HG03039 (cell line): ENCODE data around the gene UBE2I.

ENCODE experiments used
- ATAC-seq: cut with Tn5 transposase; IDR thresholded peaks from one replicate; pipeline ENCODE4 v1.9.1; 2021; ENCODE audit warnings: mild to moderate bottlenecking, moderate library complexity; ENCODE audit not compliant: unreplicated experiment

UBE2I gene

DNA sequence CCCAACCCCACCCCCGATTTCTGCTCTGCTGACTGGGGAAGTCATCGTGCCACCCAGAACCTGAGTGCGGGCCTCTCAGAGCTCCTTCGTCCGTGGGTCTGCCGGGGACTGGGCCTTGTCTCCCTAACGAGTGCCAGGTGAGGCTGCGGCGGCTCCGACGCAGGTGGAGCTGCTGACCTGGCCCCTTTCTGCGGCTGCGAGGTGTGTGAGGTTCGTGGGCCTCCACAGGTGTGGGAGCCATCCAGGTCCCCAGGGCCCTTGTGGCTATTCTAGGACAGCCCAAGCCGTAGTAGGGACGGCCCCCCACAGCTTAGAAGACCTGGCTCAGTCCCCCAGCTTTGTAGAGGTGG, 3.0 kb downstream of the UBE2I start:
- ATAC-seq: no peak

DNA sequence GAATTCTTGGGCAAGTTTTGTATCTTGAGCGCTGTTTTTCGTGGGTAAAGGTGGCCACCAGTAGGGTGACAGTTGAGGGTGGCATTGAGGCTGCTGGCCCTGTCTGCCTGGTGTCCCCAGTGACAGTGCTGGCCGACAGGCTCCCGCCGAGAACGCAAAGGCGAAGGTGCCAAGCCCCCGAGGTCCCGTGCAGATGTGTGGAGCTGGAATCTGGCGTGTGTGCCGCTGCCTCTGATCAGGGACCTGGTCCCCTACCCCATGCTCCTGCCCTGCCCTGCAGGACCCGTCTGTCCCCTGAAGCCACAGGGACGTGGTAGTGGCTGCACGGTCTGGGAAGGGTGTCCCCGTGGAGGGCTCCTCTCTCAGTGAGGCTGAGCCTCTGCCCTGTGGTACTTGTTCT, 3.5 kb downstream of the UBE2I start:
- no peak for ATAC-seq

DNA sequence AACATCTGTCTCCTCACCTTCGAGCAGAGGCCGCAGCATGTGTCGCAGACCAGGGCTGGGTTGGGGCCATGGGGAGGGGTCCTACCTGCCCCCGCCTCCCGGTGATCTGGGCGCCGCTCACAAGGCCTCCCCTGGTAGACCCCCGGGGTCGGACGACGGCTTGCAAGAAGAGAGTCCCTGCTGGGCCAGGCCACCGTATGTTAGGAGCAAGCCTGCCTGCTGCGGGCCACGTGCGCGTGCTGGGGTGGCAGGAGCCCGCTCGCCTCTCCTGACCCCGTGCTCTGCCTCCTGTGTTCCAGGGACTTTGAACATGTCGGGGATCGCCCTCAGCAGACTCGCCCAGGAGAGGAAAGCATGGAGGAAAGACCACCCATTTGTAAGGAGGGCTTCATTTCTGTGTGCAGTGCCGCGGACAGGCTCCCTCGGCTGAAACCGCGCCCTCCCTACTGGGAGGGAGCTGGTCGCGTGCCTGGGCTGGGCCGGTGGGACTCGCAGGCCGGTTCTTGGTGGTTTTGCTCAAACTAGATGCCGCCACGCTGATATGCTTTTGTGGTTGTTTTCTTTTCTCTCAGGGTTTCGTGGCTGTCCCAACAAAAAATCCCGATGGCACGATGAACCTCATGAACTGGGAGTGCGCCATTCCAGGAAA, 4.4 kb downstream of the UBE2I start:
- no peak for ATAC-seq

DNA sequence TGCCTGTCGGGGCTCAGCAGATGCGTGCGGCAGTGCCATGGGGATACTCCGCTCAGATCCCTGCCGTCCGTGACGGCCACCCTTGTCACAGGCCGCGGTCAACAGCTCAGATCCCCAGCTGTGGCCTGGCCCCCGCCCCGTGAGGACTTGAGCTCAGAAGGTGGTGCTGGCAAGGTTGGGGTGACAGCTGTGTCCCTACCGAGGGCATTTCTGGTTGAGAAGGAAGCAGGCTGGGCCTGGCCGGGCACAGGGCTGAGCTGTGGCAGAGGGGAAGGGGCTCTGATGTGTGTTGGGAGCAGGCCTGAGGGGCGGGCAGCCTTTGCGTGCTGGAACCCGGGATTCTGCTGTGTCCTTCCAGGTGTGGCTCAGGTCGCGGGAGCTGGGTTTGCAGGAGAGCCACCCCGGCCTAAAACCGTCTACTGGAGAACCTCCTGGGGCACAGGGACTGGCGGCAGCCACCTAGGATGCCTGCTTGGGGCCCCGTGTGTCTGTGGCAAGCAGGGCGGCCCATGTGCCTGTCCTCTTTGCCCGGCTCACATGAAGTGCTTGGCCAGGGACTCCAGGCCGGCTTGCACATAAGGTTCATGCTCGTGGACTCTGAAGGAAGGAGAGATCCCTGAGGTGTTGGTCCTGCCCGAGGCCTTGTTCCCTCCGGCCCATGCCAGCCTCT, 5.1 kb downstream of the UBE2I start:
- ATAC-seq: no peak

DNA sequence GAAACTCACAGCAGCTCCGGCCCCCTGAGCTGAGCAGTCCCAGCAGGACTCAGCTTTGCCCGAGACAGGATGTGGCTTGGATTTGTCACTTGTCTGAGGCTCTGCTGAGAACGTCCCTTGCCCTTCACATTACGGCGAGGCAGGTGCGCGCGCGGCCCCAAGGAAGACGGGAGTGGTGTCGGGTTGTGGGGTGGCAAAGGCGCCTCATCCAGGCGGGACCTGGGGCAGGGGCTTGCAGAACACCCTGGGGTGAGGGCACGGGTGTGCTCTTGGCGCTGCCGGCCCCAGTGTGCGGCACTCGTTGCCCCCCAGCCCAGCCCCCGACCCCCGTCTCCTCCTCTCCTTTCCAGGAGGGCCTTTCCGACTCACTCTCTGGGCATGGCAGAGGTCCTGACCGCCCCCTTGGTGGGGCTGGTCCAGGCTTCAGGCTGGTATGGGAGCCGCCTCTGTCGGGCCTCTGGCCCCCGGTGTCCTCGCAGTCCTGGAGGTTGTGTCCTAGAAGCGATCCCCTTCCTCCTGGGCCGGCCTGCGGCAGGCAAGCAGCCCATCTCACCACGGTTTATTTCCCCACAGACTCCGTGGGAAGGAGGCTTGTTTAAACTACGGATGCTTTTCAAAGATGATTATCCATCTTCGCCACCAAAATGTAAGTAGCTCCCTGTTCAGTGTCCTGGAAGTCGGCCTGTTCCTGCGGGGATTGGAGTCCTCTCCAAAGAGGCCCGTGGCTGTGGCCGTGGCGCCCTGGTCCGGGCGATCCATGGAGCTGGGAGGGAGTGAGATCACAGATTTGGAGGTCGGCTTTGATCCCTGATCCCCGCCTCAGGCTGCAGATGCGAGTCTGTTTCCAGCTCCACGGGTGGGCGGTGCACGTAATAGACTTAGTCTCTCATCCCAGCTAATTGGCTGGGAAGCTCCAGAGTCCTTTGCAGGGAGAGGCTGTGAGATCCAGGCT, 5.9 kb downstream of the UBE2I start:
- ATAC-seq: no peak

DNA sequence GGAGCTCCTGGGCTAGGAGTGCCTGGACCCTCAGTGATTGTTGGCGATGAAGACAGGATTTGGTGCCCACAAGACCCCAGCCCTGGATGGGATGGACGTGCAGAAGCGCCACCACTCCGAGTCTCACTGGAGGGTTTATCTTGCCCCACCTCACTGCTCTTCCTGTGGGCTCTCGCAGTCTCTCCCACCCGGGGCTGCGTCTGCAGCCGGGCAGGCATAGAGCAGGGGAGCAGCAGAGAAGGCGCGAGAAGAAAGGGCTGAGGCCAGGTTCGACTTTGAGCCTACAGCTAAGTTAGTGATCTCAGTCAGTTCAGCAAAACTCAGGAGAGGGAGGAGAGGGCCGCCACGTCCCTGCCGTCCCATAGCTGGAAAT, 6.6 kb downstream of the UBE2I start:
- ATAC-seq: no peak

DNA sequence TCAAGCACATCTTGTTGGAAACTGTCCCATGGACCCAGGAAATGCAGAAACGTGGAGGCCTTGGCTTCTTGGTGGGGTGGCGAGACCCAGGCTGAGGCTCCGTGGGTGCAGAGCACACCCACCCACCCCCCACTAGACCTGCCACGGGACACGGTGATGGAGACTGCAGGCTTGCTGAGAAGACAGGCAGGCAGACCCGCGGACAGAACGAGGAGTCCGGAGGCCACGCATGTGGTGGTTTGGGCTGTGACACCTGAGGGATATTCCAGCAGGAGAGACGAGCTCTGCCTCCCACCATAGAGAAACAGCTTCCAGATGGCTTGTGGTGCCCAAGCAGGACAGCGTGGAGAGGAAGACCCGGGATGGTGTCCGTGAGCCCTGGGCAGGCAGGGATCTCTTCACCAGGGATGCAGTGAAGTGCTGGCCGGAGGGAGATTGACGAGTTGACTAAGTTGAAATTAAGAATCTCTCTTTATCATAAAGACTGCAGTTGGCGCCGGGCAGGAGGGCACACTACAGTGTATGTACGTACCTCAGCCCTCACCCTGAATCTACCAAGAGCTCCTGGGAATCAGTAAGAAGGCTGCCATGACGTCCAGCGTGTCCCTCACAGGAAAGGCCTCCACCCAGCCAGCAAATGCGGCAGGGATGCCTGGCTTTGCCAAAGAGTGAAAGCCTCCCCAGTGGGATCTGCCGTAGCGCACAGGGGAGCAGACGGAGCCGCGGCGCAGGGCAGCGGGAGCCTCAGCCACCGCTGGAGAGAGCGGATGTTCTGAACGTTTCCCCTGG, 8.2 kb downstream of the UBE2I start:
- ATAC-seq: no peak

DNA sequence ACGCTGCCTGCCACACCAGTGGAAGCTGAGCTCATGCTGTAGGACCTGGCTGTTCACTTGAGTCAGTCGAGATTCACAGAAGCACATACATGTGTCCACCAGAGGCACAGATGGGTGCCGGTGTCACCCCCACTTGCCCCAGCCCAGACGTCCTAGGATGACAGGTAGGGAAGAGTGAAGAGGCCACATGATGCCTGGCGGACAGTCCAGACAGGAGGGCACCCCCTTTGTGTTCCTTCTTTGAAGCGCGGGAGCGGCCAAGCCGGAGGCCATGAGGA, 8.8 kb downstream of the UBE2I start:
- ATAC-seq: no peak

DNA sequence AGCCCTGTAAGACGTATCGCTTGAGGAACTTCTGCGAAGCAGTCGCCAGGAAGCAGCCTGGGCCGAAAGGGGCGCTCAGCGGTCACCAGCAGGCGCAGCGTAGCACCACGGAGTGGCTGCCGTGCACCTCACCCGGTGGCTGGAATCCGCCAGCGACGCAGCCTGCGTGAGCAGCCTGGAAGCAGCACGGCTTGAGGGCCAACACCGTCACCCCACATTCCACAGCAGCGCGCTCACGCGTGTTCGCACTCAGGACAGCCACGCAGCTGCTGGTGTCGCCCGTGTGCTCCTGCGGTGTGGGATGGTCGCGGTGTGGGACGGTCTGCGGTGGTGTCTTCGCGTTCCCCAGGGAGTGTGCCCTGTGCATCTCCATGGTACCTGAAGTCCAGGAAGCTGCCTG, 9.6 kb downstream of the UBE2I start:
- no peak for ATAC-seq

DNA sequence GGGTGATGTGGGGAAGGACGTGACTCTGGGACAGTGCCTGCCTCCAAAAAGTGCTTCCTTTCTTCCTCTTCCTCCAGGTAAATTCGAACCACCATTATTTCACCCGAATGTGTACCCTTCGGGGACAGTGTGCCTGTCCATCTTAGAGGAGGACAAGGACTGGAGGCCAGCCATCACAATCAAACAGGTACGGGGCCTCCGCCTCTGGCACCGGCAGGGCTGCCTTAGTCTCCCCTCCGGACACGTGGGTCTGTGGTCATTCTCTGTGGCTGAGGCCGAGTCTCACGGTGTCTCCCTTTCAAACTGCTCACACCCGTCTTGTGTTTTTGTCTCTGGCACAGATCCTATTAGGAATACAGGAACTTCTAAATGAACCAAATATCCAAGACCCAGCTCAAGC, 10.7 kb downstream of the UBE2I start:
- no peak for ATAC-seq

DNA sequence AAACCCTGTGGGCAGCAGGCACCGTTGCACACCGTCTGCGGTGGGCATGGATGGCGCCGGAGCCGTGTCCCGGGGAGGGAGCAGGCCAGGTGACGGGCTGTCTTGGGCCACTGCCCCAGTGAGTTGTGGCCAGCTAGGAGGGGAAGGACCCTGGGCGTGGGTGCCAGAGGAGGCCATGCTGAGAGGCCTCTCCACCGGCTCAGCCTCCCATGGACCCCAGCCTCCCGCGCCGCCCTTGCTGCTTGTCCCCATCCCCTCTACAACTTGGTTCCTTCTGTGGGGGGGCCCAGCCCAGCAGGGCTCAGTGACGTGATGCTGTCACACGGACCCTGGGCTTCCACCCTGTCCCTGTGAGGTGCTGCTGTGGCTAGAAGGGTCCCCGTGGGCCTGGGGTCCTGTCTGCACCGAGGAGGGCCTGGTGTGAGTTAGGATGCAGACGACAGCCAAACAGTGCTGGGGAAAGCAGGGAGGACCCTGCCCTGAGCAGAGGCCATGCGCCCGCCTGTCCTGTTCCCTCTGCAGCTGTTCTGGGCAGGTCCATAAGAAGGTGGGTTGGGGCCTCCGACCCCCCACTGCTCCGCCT, 11.3 kb downstream of the UBE2I start:
- ATAC-seq: no peak

DNA sequence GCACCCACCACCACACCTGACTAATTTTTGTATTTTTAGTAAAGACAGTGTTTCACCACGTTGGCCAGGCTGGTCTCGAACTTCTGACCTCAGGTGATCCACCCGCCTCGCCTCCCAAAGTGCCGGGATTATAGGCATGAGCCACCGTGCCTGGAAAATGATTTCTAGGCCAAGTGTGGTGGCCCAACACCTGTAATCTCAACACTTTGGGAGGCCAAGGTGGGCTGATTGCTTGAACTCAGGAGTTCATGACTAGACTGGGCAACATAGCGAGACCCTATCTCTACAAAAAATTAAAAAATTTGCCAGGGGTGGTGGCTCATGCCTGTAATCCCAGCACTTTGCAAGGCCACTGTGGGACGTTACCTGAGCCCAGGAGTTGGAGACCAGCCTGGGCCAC, 13.0 kb downstream of the UBE2I start:
- ATAC-seq: no peak

DNA sequence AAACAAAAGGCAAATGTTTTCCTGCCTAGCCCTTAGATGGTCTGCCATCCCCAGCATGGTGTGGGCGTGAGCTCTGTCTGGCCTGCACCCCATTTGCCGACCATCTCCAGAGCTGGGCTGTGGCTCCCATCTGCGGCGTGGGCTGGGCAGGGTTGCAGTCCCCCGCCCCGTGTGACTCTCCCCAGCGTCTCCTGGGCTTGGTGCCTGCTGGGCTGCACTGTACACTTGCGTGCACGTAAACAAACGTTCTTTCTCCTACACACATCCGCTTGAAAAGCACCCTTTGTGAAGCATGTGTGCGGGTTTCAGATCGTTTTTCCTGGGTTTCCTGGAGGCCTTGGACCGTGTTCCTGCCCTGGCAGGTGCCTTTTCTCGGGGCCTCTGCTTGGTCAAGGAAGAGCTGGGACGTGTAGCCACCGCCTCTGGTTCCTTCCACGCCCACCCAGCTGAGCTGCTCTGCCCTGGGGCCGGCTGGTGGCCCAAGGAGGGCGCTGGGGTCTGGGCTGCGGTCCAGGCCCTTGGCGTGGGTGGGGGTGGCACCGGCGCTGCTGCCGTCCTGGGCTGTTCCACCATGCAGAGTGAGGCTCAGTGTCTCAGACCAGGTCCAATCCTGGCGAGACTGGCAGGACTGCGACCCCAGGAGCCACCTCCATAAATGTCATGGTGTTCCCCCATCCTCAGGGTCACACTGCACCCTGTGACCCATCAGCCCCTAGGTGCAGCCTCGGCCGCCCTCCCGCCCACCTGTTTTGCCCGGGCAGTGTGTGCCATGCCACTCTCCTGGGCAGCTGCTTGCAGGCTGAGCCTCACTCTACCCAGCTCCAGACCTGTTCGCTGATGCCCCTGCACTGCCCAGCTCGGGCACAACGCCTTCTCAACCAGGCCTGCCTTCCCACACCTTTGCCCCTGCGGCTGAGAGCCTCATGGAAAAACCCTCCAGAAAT, 14.1 kb downstream of the UBE2I start:
- no peak for ATAC-seq

DNA sequence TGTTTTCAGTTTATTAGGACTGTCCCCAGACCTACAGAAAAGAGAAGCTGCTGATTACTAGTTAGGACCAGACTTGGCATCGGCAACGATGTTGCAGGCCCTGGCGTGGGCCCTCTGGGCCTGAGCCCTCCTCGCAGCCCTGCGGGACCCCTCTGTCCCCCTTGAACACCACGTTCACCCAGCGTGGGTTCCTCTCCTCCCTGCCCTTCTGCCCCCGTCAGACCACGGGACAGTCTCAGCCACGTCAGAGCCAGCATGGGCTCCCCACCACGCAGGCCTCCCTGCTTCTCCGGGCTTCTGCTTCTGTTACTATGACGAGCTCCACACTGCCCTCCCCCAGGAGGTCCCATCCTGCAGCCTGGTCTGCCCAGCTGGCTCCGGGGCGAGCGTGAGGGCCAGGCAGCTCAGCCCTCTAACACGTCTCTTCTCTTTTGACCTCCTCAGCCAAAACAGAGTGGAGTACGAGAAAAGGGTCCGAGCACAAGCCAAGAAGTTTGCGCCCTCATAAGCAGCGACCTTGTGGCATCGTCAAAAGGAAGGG, 14.9 kb downstream of the UBE2I start:
- ATAC-seq: no peak

DNA sequence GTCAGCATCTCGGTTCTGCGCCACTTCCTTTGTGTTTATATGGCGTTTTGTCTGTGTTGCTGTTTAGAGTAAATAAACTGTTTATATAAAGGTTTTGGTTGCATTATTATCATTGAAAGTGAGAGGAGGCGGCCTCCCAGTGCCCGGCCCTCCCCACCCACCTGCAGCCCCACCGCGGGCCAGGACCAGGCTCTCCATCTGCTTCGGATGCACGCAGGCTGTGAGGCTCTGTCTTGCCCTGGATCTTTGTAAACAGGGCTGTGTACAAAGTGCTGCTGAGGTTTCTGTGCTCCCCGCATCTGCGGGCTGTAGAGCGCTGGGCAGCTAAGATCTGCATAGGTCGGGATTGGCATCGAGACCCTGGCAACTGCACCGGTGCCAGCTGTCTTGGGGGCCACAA, 15.8 kb downstream of the UBE2I start:
- ATAC-seq: no peak

DNA sequence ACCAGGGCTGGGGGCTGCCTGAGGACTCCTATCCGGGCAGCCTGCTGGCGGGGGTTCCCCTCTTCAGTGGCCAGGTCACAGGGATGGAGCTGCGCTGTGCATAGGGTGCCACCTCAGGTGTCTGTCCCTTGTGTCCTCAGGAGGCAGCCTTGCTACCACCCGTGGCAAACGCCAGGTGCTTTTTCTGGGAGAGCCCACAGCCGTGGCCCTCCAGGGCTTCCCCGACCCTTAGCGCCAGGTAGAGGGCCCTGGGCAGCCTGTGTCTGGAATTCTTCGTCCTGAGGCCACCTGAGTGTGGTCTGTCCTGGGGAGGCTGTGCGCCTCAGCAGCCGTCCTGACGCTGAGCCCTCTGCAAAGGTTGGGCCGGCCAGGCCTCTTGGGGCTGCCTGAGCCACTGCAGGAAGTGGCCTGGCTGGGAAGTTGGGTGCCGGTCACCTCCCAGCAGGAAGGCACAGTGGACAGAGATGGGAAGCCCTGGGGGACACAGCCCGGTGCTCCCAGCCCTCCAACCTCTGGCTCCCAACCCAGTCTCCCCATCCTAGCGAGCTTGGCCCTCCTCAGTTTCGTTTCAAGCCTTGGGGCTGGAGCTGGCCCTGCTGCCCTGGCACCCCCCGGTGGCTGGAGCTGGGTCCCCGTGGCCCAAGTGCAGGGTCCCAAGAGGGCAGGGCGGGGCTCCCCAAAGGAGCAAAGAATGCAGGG, 16.4 kb downstream of the UBE2I start:
- no peak for ATAC-seq

DNA sequence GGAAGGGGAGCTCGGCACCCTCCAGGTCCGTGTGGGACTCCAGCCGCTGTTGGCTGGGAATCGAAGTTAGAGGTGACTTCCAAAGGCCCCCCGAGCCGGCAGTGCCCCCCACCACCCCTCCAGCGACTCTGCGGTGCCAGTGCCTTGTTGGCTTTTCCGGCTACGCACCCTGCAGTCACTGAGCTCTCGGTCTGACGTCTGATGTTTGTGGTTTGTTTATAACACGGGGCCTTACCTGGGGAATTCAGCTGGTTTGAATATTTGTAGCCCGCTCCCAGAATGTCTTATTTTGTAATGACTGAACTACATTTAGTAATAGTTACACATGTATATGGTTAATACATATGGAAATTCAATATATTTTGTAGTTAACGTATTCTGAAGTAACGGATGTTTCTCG, 17.0 kb downstream of the UBE2I start:
- no peak for ATAC-seq

DNA sequence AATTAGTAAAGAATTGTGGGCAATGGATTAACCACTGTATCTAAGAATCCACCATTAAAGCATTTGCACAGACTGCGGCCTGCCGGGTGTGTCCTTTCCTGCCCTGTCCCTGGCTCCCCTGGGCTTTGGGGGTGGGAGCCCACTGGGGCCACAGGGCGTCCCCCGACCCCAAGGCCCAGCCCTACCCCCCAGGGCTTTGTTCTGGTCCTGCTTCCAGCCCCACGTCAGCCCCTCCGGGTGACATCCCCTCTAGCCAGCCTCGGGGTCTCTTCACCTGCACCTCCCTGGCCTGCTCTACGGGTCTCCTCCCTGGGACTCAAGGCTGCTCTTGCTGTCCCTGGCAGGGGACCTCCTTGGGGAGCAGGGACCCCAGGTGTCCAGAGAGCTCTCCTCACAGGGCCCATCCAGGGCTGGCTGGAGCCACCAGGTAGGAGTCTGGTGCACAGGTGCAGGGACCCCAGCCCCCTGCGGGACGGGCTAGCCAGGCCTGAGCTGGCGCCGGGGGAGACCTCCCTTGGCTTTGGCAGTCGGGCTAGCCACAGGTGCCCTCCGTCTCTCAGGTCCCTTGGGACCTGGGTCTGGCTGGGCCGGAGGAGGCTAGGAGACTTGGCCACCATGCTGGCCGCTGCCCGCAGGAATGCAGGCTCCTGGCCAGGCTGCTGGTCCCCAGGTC, 17.6 kb downstream of the UBE2I start:
- no peak for ATAC-seq

DNA sequence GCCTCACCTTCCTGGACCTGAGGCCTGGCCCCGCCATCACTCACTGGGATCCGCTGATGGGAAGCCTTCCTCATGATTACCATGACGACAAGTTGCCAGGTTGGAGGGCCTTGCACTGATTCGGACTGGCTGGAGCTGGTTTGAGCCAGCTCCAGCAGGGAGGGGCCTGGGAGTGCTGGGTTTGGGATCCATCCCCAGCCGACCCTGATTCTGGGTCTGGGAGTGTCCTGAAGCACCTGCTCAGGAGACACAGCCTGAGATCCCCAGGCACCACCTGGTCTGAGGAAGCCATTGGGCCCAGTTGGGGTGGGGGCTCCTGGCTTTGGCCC, 18.1 kb downstream of the UBE2I start:
- no peak for ATAC-seq
